Neural progenitor cell (in vitro differentiated cells): ENCODE results near the gene CBLB.

ENCODE experiments used
- EZH2 ChIP-seq: fragments of 200-600 bp; sonication (generic); IDR thresholded peaks from 2 replicates; pipeline ENCODE4 v1.6.1; 2017; ENCODE audit warnings: antibody characterized with exemption, mild to moderate bottlenecking, moderate library complexity
- EZH2phosphoT487 ChIP-seq: fragments of 200-600 bp; sonication (generic); IDR thresholded peaks from 2 replicates; pipeline ENCODE4 v1.6.1; 2017; ENCODE audit warnings: antibody characterized with exemption
- TF ChIP-seq, protein P1 (sequence below): fragments of 200-600 bp; sonication (generic); IDR thresholded peaks from 2 replicates; pipeline ENCODE4 v1.5.1; 2017; ENCODE audit warnings: antibody characterized with exemption, mild to moderate bottlenecking

- TF ChIP-seq, protein P1, sequence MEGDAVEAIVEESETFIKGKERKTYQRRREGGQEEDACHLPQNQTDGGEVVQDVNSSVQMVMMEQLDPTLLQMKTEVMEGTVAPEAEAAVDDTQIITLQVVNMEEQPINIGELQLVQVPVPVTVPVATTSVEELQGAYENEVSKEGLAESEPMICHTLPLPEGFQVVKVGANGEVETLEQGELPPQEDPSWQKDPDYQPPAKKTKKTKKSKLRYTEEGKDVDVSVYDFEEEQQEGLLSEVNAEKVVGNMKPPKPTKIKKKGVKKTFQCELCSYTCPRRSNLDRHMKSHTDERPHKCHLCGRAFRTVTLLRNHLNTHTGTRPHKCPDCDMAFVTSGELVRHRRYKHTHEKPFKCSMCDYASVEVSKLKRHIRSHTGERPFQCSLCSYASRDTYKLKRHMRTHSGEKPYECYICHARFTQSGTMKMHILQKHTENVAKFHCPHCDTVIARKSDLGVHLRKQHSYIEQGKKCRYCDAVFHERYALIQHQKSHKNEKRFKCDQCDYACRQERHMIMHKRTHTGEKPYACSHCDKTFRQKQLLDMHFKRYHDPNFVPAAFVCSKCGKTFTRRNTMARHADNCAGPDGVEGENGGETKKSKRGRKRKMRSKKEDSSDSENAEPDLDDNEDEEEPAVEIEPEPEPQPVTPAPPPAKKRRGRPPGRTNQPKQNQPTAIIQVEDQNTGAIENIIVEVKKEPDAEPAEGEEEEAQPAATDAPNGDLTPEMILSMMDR, result no peak
- no peak for TF ChIP-seq EZH2
- TF ChIP-seq EZH2phosphoT487, result no peak
Measured at GRCh38 chr3:105912891-105913290, 44.1 kb upstream of the CBLB start.
